NT2/D1 (cell line): ENCODE data around the gene KLC1.

Experiments
- SUZ12 ChIP-seq: IDR thresholded peaks from 2 replicates; pipeline ENCODE4 v1.6.1; 2011; ENCODE audit not compliant: insufficient read length, insufficient read depth; ENCODE audit errors: extremely low read depth
- ZNF274 ChIP-seq: IDR thresholded peaks from 2 replicates; pipeline ENCODE4 v1.6.1; 2011; ENCODE audit warnings: mild to moderate bottlenecking, low read depth, low read length

DNA sequence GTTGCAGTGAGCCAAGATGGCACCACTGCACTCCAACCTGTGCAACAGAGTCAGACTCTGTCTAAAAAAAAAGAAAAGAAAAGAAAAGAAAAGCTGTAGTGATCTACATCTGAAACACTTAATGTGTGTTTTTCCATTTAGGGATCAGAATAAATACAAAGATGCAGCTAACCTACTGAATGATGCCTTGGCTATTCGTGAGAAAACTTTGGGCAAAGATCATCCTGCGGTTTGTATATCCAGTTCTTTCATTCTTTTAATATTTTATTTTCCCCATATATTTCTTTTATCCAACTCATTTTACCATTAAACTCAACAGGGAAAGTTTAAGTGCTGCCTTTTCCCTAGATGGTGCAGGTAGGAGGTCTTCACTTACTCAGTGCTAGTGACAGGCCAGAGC, 40.4 kb downstream of the KLC1 start:
- TF ChIP-seq SUZ12 = no peak
- TF ChIP-seq ZNF274 = no peak
